Placental pericyte (primary cell): ENCODE results near the gene CHAT. TPM values are rescaled to one million over a fixed set of nuclear protein-coding genes. Genes with fewer than 3 reads are reported as not detected.

Experiments used
- total RNA-seq: library from RNA; depleted of rRNA; stranded (reverse); fragments of >200 nt; gene quantifications from 2 replicates; pipeline ENCODE4 v1.2.3, GENCODE V29; 2012

The CHAT gene
- total RNA-seq = not detected in 2 replicates

GRCh38 chr10:49613882-49614241 lies at the start of gene CHAT:
TSS of gene CHAT (plus strand) at chr10:49614037. CDS start at chr10:49614190, 153 bp downstream.

GRCh38 chr10:49610114-49610457 lies 3.8 kb upstream of the CHAT start, which contains the start of gene SLC18A3:
TSS of gene SLC18A3 (plus strand) at chr10:49610310. CDS start at chr10:49610741, 431 bp downstream.

GRCh38 chr10:49679480-49679893 lies 65.7 kb downstream of the CHAT start, which contains the start of gene C10orf53:
TSS of gene C10orf53 (plus strand) at chr10:49679651. CDS start at chr10:49679698, 47 bp downstream.

Other genes starting within 250 kb of the CHAT start
- not detected in 2 replicates for gene DRGX, start 217.9 kb upstream of the CHAT start, total RNA-seq
- 14.0 and 22.2 TPM in 2 replicates for gene ERCC6, start 74.9 kb upstream of the CHAT start, total RNA-seq
- not detected in 2 replicates for gene SLC18A3, start 3.7 kb upstream of the CHAT start, total RNA-seq
- not detected in 2 replicates for gene C10orf53, start 65.6 kb downstream of the CHAT start, total RNA-seq
- 0.14 and 0.22 TPM in 2 replicates for gene OGDHL, start 148.3 kb downstream of the CHAT start, total RNA-seq